MM.1S (cell line): ENCODE results near the gene AP1G2.

Experiments
- CTCF ChIP-seq: fragments of 300-600 bp; sonication (generic); IDR thresholded peaks from 2 replicates; pipeline ENCODE4 v1.5.1; 2016; ENCODE audit warnings: antibody characterized with exemption, low read length, mixed read lengths
- EZH2phosphoT487 ChIP-seq: fragments of 300-600 bp; sonication (generic); IDR thresholded peaks from 2 replicates; pipeline ENCODE4 v1.6.1; 2018; ENCODE audit warnings: antibody characterized with exemption, low read length

GRCh38 chr14:23543403-23543802 lies 24.2 kb downstream of the AP1G2 start:
- TF ChIP-seq EZH2phosphoT487 (no peak), CTCF (no peak)
